ENCODE results near the gene IFNL1. TPM values are rescaled to one million over a fixed set of nuclear protein-coding genes. Genes with fewer than 3 reads are reported as not detected.
A peak's percentile ranks its signal among the peaks of the same experiment; 100 is the strongest.

The IFNL1 gene
- not detected for total RNA-seq
- long read RNA-seq, result 0 reads

GRCh38 chr19:39296055-39296645 is at the start of gene IFNL1:
TSS of gene IFNL1 (plus strand) at chr19:39296407. CDS start at chr19:39296422, 15 bp downstream.
- ATAC-seq (no peak), DNase-seq (no peak)
- Histone ChIP-seq H3K27me3 (no peaks in the 10 kb centered on the region), H3K36me3 (no peaks in the 10 kb centered on the region), H3K9me3 (no peaks in the 10 kb centered on the region), H3K4me3 (no peak within 1 kb of the TSS), H3K4me1 (no peaks in the 10 kb centered on the region), H3K27ac (no peak within 1 kb of the TSS)
- 84% methylated on average over 7 of the region's 11 CpGs for WGBS (ENCODE audit: insufficient coverage, low coverage, low lambda C conversion rate, missing lambda C conversion rate)
- intact Hi-C loops (cut with DNase I), result no loop called here
- TF ChIP-seq CTCF (IDR thresholded peaks at IDR 0.05), result no peak
- TF ChIP-seq POLR2A (IDR thresholded peaks at IDR 0.05), result no peak

GRCh38 chr19:39246951-39247669 is 49.1 kb upstream of the IFNL1 start:
- Histone ChIP-seq H3K4me3 (no peak overlapping the region), H3K27me3 (peaks cover 0 to 8% of the 10 kb centered on the region in 2 donors), H3K4me1 (peaks cover 0 to 14% (median 2%) of the 10 kb centered on the region in 4 donors), H3K9me3 (no peaks in the 10 kb centered on the region), H3K36me3 (no peaks in the 10 kb centered on the region), H3K27ac (no peak overlapping the region)
- TF ChIP-seq CTCF (IDR thresholded peaks at IDR 0.05), result no peak
- no peak for TF ChIP-seq POLR2A (IDR thresholded peaks at IDR 0.05)
- no peak for ATAC-seq
- intact Hi-C loops (cut with DNase I), result no loop called here
- peak in 2 of 3 donors; percentile 24 to 57 for DNase-seq
- WGBS (ENCODE audit: insufficient coverage, low coverage, low lambda C conversion rate, missing lambda C conversion rate), result 33% methylated on average over 9 of the region's 42 CpGs

GRCh38 chr19:39247701-39248664 is 48.2 kb upstream of the IFNL1 start:
- intact Hi-C loops (cut with DNase I), result no loop called here
- Histone ChIP-seq H3K4me3 (no peak overlapping the region), H3K27me3 (peaks cover 0 to 8% of the 10 kb centered on the region in 2 donors), H3K36me3 (no peaks in the 10 kb centered on the region), H3K9me3 (no peaks in the 10 kb centered on the region), H3K4me1 (peaks cover 0 to 14% (median 2%) of the 10 kb centered on the region in 4 donors), H3K27ac (no peak overlapping the region)
- TF ChIP-seq CTCF (IDR thresholded peaks at IDR 0.05) (no peak), POLR2A (IDR thresholded peaks at IDR 0.05) (no peak)
- DNase-seq (peak in 1 of 3 donors; percentile 28), ATAC-seq (peak; percentile 24 to 53 (median 39))
- no CpG with 5 or more reads among the region's 92 CpGs for WGBS (ENCODE audit: insufficient coverage, low coverage, low lambda C conversion rate, missing lambda C conversion rate)

DNA sequence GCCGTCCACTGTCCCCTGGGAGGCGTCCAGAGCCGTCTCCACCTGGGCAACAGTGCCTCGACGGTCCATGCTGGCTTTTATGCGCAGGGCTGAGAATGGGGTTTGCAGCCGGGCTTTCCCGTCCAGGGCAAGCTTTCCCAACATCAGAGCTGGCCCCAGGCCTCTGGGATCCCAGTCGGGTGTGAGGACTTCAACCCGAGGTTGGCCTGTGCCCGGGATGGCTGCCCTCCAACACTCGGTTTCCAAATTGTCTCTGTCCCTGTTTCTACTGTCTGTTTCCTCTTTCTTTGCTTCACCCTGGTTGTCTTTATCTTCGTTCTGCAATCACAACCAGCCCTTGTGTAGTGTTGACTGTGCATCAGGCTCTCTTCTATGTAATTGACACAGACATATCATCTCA is 47.4 kb upstream of the IFNL1 start, which contains the start of gene IFNL4:
Gene IFNL4 (minus strand): TSS at position 51 of the 400 bp plus-strand sequence.
- Histone ChIP-seq H3K27me3 (peaks cover 0 to 8% of the 10 kb centered on the region in 2 donors), H3K36me3 (no peaks in the 10 kb centered on the region), H3K9me3 (no peaks in the 10 kb centered on the region), H3K4me1 (peaks cover 0 to 14% (median 2%) of the 10 kb centered on the region in 4 donors), H3K4me3 (no peak within 1 kb of the TSS), H3K27ac (no peak within 1 kb of the TSS)
- DNase-seq (peak; percentile 81 to 93 (median 89)), ATAC-seq (peak; percentile 91 to 95 (median 92))
- intact Hi-C loops (cut with DNase I), result no loop called here
- 38% methylated on average over 5 of the region's 13 CpGs for WGBS (ENCODE audit: insufficient coverage, low coverage, low lambda C conversion rate, missing lambda C conversion rate)
- TF ChIP-seq POLR2A (IDR thresholded peaks at IDR 0.05) (no peak), CTCF (IDR thresholded peaks at IDR 0.05) (no peak)

Data from right lobe of liver (tissue), 6 donors.